Mesendoderm (in vitro differentiated cells): ENCODE results near the gene TEX38.

Source experiments
- DNase-seq: peaks from one replicate; pipeline ENCODE4 v3.0.0; 2013
- H2AK5ac ChIP-seq: 2 replicates; pipeline ENCODE4 v1.6.1; 2013; ENCODE audit warnings: low read length, inconsistent platforms
- H2BK120ac ChIP-seq: 2 replicates; pipeline ENCODE4 v1.6.1; 2013; ENCODE audit warnings: low read depth, mild to moderate bottlenecking, low read length, moderate library complexity, mixed read lengths
- H2BK15ac ChIP-seq: replicated peaks from 2 replicates; pipeline ENCODE4 v1.6.1; 2013; ENCODE audit warnings: low read depth, mild to moderate bottlenecking, moderate library complexity
- H2BK5ac ChIP-seq: 2 replicates; pipeline ENCODE4 v1.6.1; 2013; ENCODE audit warnings: low read length, inconsistent platforms
- H3K18ac ChIP-seq: 2 replicates; pipeline ENCODE4 v1.6.1; 2013; ENCODE audit warnings: mild to moderate bottlenecking, low read length, mixed read lengths
- H3K23ac ChIP-seq: one replicate; pipeline ENCODE4 v1.6.1; 2013; ENCODE audit warnings: low read length
- H3K27ac ChIP-seq: 2 replicates; pipeline ENCODE4 v1.5.1; 2013; ENCODE audit warnings: low read depth, mild to moderate bottlenecking, inconsistent platforms, low read length, moderate library complexity
- H3K27me3 ChIP-seq: 2 replicates; pipeline ENCODE4 v1.6.1; 2013; ENCODE audit warnings: low read length, control low read depth, mild to moderate bottlenecking, inconsistent platforms; ENCODE audit not compliant: insufficient read depth, poor library complexity
- H3K36me3 ChIP-seq: 2 replicates; pipeline ENCODE4 v1.6.1; 2013; ENCODE audit warnings: low read length, inconsistent platforms; ENCODE audit not compliant: control insufficient read depth, insufficient read depth
- H3K4ac ChIP-seq: one replicate; pipeline ENCODE4 v1.6.1; 2013; ENCODE audit warnings: low read depth, mild to moderate bottlenecking, low read length, moderate library complexity
- H3K4me1 ChIP-seq: 2 replicates; pipeline ENCODE4 v1.6.1; 2013; ENCODE audit warnings: low read depth, low read length, inconsistent platforms; ENCODE audit not compliant: control insufficient read depth
- H3K4me2 ChIP-seq: 2 replicates; pipeline ENCODE4 v1.6.1; 2013; ENCODE audit warnings: low read length
- H3K4me3 ChIP-seq: 2 replicates; pipeline ENCODE4 v1.5.1; 2013; ENCODE audit warnings: mild to moderate bottlenecking, low read length
- H3K56ac ChIP-seq: one replicate; pipeline ENCODE4 v1.6.1; 2013; ENCODE audit warnings: low read length
- H3K79me1 ChIP-seq: 2 replicates; pipeline ENCODE4 v1.6.1; 2013; ENCODE audit warnings: low read length, inconsistent platforms
- H3K79me2 ChIP-seq: 2 replicates; pipeline ENCODE4 v1.6.1; 2013; ENCODE audit warnings: mild to moderate bottlenecking, low read length; ENCODE audit not compliant: control insufficient read depth, insufficient read depth
- H3K9ac ChIP-seq: 2 replicates; pipeline ENCODE4 v1.6.1; 2013; ENCODE audit warnings: low read length, inconsistent platforms
- H4K5ac ChIP-seq: one replicate; pipeline ENCODE4 v1.6.1; 2013; ENCODE audit warnings: low read length
- H4K8ac ChIP-seq: one replicate; pipeline ENCODE4 v1.6.1; 2013; ENCODE audit warnings: low read depth, mild to moderate bottlenecking, control low read depth, low read length, moderate library complexity
- WGBS: extraction: QIAGEN DNeasy Blood & Tissue Kit; methylation state at CpG from one replicate; pipeline ENCODE4 v1.1.7; 2013; ENCODE audit warnings: low lambda C conversion rate, missing lambda C conversion rate; ENCODE audit not compliant: insufficient coverage; ENCODE audit errors: extremely low coverage; 5-methylcytosine and 5-hydroxymethylcytosine counted together

The TEX38 gene

DNA sequence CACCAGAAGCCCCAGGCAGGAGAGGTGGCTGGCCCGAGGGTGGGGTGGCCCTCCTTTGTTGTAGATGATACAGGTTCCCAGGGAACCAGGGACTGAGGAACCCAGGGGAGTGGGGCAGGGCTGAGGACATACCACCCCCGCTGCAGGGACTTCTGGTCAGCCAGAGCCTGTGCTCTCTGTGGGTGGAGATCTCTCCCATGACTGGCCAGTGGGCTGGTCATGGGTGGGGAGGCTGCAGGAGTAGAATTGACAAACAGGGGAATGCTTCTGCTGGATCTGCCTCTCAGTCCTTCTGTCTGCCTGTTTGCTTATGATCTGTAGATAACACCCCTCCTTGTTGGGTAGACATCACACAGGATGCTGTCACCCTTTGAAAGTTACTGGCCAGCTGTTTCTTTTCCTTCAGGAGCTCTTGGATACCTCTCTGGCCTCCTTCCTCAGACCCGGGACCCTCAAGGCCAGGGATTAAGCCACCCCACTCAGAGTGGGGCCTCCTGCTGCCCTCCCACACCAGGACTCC is 50.1 kb downstream of the TEX38 start:
- Histone ChIP-seq H3K79me1 (peaks cover 15% of the 10 kb centered on the region), H3K27me3 (no peaks in the 10 kb centered on the region), H3K4me3 (no peak overlapping the region), H3K27ac (no peak overlapping the region), H3K79me2 (peaks cover 17% of the 10 kb centered on the region), H2BK15ac (no peak overlapping the region), H4K8ac (no peak overlapping the region), H2BK120ac (no peak overlapping the region), H3K36me3 (no peaks in the 10 kb centered on the region), H3K4ac (no peak overlapping the region), H4K5ac (no peak overlapping the region), H3K4me2 (no peak overlapping the region), H3K9ac (no peak overlapping the region), H3K4me1 (peaks cover 11% of the 10 kb centered on the region), H3K18ac (no peak overlapping the region), H2BK5ac (no peak overlapping the region), H3K23ac (no peak overlapping the region), H3K56ac (peak overlapping the region; percentile 34), H2AK5ac (no peak overlapping the region)
- no CpG with 5 or more reads among the region's 3 CpGs for WGBS
- no peak for DNase-seq
